Smooth muscle cell (in vitro differentiated cells): ENCODE data around the gene TDRKH. TPM values are rescaled to one million over a fixed set of nuclear protein-coding genes. Genes with fewer than 3 reads are reported as not detected.

ENCODE experiments used
- DNase-seq: peaks from one replicate; lab custom pipeline; 2025; ENCODE audit not compliant: unreplicated experiment; lab: John Stamatoyannopoulos, UW
- H2AFZ ChIP-seq: fragments of 200-600 bp; sonication (generic); 2 replicates; pipeline ENCODE4 v1.6.0; 2016; ENCODE audit warnings: antibody characterized with exemption, low read depth, mild to moderate bottlenecking
- H3F3A ChIP-seq: fragments of 200-600 bp; sonication (generic); 2 replicates; pipeline ENCODE4 v1.6.0; 2017; ENCODE audit warnings: antibody characterized with exemption, low read depth
- H3K27ac ChIP-seq: fragments of 200-600 bp; sonication (generic); 2 replicates; pipeline ENCODE4 v1.5.1; 2016; ENCODE audit warnings: low read depth, mild to moderate bottlenecking
- H3K27me3 ChIP-seq: fragments of 200-600 bp; sonication (generic); 2 replicates; pipeline ENCODE4 v1.6.1; 2016; ENCODE audit warnings: low read depth, mild to moderate bottlenecking
- H3K36me3 ChIP-seq: fragments of 200-600 bp; sonication (generic); 2 replicates; pipeline ENCODE4 v1.5.1; 2016; ENCODE audit warnings: low read depth
- H3K4me1 ChIP-seq: fragments of 200-600 bp; sonication (generic); 2 replicates; pipeline ENCODE4 v1.5.1; 2016; ENCODE audit warnings: low read depth
- H3K4me2 ChIP-seq: fragments of 200-600 bp; sonication (generic); 2 replicates; pipeline ENCODE4 v1.6.0; 2016; ENCODE audit warnings: mild to moderate bottlenecking
- H3K4me3 ChIP-seq: fragments of 200-600 bp; sonication (generic); 2 replicates; pipeline ENCODE4 v1.5.1; 2016; ENCODE audit warnings: mild to moderate bottlenecking
- H3K79me2 ChIP-seq: fragments of 200-600 bp; sonication (generic); 2 replicates; pipeline ENCODE4 v1.6.0; 2016; ENCODE audit warnings: low read depth, mild to moderate bottlenecking
- H3K9ac ChIP-seq: fragments of 200-600 bp; sonication (generic); 2 replicates; pipeline ENCODE4 v1.6.0; 2016; ENCODE audit warnings: low read depth
- H3K9me3 ChIP-seq: fragments of 200-600 bp; sonication (generic); replicated peaks from 2 replicates; pipeline ENCODE4 v1.5.1; 2016; ENCODE audit warnings: low read depth
- H4K20me1 ChIP-seq: fragments of 200-600 bp; sonication (generic); 2 replicates; pipeline ENCODE4 v1.6.0; 2016; ENCODE audit warnings: low read depth
- WGBS: methylation state at CpG from one replicate; pipeline ENCODE4 v1.1.7; 2016; ENCODE audit warnings: low lambda C conversion rate; 5-methylcytosine and 5-hydroxymethylcytosine counted together
- polyA plus RNA-seq: library from polyadenylated mRNA; unstranded; fragments of >200 nt; fragmentation: Nextera tagmentation; extraction: Ambion mirVana; gene quantifications from 2 replicates; pipeline ENCODE4 v1.2.1, GENCODE V29; 2016
- total RNA-seq: library from RNA; depleted of rRNA; stranded (reverse); fragments of >200 nt; gene quantifications from 2 replicates; pipeline ENCODE4 v1.2.3, GENCODE V29; 2014
- TF ChIP-seq, protein P1 (sequence below): fragments of 200-600 bp; sonication (generic); IDR thresholded peaks from 2 replicates; pipeline ENCODE4 v1.5.1; 2017; ENCODE audit warnings: borderline replicate concordance, mild to moderate bottlenecking, antibody characterized with exemption; ENCODE audit not compliant: insufficient read depth, poor library complexity, severe bottlenecking

Gene TDRKH
- total and polyA plus RNA-seq, 2 experiments from 2014 or later, result 4.7 to 8.5 TPM

DNA sequence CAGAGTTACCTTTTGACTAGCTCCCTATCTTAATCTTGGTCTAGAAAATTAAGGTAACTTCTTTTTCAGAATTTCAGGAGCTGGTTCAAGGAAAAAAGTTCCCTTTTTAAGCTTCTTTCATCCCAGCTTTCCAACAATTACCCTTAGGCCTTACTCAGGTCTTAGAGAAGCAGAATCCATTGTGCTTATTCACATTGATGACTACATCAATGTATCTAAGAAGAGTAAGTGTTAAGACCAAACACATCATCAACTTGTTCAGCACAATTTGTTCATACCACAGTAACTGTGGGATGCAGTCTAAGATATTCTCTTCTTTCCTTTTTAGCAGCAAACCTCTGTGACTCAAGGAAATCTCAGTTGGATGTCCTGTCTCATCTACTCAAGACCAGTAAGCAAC is 31.1 kb downstream of the TDRKH start:
- H2AFZ ChIP-seq, result no peak overlapping the region
- H3K4me1 ChIP-seq, result peaks cover 6% of the 10 kb centered on the region
- H3K9ac ChIP-seq, result no peak overlapping the region
- H4K20me1 ChIP-seq, result no peaks in the 10 kb centered on the region
- TF ChIP-seq, protein P1, sequence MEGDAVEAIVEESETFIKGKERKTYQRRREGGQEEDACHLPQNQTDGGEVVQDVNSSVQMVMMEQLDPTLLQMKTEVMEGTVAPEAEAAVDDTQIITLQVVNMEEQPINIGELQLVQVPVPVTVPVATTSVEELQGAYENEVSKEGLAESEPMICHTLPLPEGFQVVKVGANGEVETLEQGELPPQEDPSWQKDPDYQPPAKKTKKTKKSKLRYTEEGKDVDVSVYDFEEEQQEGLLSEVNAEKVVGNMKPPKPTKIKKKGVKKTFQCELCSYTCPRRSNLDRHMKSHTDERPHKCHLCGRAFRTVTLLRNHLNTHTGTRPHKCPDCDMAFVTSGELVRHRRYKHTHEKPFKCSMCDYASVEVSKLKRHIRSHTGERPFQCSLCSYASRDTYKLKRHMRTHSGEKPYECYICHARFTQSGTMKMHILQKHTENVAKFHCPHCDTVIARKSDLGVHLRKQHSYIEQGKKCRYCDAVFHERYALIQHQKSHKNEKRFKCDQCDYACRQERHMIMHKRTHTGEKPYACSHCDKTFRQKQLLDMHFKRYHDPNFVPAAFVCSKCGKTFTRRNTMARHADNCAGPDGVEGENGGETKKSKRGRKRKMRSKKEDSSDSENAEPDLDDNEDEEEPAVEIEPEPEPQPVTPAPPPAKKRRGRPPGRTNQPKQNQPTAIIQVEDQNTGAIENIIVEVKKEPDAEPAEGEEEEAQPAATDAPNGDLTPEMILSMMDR, result no peak
- no peak overlapping the region for H3K4me3 ChIP-seq
- no peaks in the 10 kb centered on the region for H3K9me3 ChIP-seq
- no peak overlapping the region for H3K4me2 ChIP-seq
- no peaks in the 10 kb centered on the region for H3K79me2 ChIP-seq
- peaks cover 15% of the 10 kb centered on the region for H3K36me3 ChIP-seq
- H3F3A ChIP-seq, result no peaks in the 10 kb centered on the region
- DNase-seq, result no peak
- no peaks in the 10 kb centered on the region for H3K27me3 ChIP-seq
- no peak overlapping the region for H3K27ac ChIP-seq

DNA sequence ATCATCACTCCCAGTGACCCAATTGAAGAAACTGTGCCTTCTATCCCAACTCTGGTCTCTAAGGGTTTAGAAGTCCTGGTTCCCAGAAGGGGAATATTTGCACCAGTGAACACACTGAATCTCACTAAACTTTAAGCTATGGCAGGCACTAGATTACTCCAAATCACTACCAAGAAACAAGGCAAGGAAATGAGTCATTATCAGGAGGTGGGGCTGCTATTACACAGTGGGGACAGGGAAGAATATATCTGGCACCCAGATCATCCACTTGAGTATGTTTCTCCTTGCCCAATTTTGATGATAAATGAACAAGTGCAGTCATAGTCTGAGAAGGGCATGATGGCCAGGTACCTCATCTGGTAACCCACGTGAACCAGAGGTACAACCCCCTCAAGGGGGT is 34.0 kb downstream of the TDRKH start:
- DNase-seq, result no peak
- no peak overlapping the region for H3K9ac ChIP-seq
- TF ChIP-seq, protein P1, result no peak
- peaks cover 15% of the 10 kb centered on the region for H3K36me3 ChIP-seq
- no peaks in the 10 kb centered on the region for H3K27me3 ChIP-seq
- no peak overlapping the region for H3K4me3 ChIP-seq
- no peak overlapping the region for H3K4me2 ChIP-seq
- no peaks in the 10 kb centered on the region for H3K79me2 ChIP-seq
- 76% methylated on average over 1 of the region's 1 CpG for WGBS
- H3K27ac ChIP-seq, result no peak overlapping the region
- no peak overlapping the region for H2AFZ ChIP-seq
- H3K4me1 ChIP-seq, result no peaks in the 10 kb centered on the region
- no peaks in the 10 kb centered on the region for H4K20me1 ChIP-seq
- no peaks in the 10 kb centered on the region for H3K9me3 ChIP-seq
- H3F3A ChIP-seq, result no peaks in the 10 kb centered on the region

GRCh38 chr1:151741516-151741915 is 48.8 kb downstream of the TDRKH start:
- Histone ChIP-seq H3K9ac (no peak overlapping the region), H3F3A (no peaks in the 10 kb centered on the region), H3K4me1 (no peaks in the 10 kb centered on the region), H4K20me1 (no peaks in the 10 kb centered on the region), H3K9me3 (no peaks in the 10 kb centered on the region), H2AFZ (no peak overlapping the region), H3K79me2 (no peaks in the 10 kb centered on the region), H3K27me3 (peaks cover 33% of the 10 kb centered on the region), H3K36me3 (no peaks in the 10 kb centered on the region), H3K27ac (no peak overlapping the region), H3K4me2 (no peak overlapping the region), H3K4me3 (no peak overlapping the region)
- WGBS, result 89% methylated on average over 4 of the region's 4 CpGs
- TF ChIP-seq, protein P1, result no peak
- DNase-seq, result no peak

GRCh38 chr1:151739590-151740355 is 50.5 kb downstream of the TDRKH start:
- no peaks in the 10 kb centered on the region for H3K4me1 ChIP-seq
- TF ChIP-seq, protein P1, result no peak
- H2AFZ ChIP-seq, result no peak overlapping the region
- H3K9ac ChIP-seq, result no peak overlapping the region
- H3F3A ChIP-seq, result no peaks in the 10 kb centered on the region
- H3K36me3 ChIP-seq, result no peaks in the 10 kb centered on the region
- no peak overlapping the region for H3K4me2 ChIP-seq
- H3K9me3 ChIP-seq, result no peaks in the 10 kb centered on the region
- WGBS, result 52% methylated on average over 3 of the region's 3 CpGs
- no peak for DNase-seq
- H4K20me1 ChIP-seq, result no peaks in the 10 kb centered on the region
- peaks cover 18% of the 10 kb centered on the region for H3K27me3 ChIP-seq
- H3K27ac ChIP-seq, result no peak overlapping the region
- H3K4me3 ChIP-seq, result no peak overlapping the region
- no peaks in the 10 kb centered on the region for H3K79me2 ChIP-seq
